Measurements from ENCODE around the gene ZBP1.

The ZBP1 gene

DNA sequence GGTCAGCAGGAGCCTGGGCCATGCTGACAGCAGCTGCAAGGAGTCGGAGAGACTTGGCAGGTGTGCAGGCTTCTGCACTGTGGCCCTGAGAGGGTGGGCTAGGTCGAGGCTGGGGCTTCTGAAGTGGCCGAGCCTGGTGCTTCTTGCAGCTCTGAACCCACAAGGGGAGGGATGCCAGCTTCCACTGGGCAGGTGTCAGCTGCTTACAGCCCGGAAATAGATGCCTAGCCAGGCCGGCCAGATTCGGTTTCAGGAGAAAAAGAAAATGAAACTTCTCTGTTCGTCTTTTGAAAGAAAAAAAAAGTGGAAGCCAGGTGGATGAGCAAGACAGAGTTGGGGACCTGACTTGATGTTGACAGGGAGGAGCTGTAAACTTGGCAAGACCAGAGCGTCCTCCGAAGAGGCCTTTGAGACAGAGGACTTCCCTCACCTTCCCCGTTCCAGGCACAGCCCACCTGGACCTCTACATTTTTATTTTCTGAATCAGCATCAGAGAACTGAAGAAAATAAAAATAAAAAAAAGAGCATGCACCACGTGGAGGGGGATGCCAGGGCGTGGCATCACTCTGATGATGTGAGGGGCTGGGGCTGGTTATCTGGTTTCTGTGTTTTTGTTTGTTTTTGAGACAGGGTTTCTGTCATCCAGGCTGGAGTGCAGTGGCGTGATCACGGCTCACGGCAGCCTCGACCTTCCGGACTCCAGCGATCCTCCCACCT lies at the start of gene ZBP1:
Gene ZBP1, minus strand, starts transcription at position 153 of the 717 bp plus-strand sequence. Its CDS starts 131 bp downstream, at position 22.
- TF ChIP-seq, protein P1, sequence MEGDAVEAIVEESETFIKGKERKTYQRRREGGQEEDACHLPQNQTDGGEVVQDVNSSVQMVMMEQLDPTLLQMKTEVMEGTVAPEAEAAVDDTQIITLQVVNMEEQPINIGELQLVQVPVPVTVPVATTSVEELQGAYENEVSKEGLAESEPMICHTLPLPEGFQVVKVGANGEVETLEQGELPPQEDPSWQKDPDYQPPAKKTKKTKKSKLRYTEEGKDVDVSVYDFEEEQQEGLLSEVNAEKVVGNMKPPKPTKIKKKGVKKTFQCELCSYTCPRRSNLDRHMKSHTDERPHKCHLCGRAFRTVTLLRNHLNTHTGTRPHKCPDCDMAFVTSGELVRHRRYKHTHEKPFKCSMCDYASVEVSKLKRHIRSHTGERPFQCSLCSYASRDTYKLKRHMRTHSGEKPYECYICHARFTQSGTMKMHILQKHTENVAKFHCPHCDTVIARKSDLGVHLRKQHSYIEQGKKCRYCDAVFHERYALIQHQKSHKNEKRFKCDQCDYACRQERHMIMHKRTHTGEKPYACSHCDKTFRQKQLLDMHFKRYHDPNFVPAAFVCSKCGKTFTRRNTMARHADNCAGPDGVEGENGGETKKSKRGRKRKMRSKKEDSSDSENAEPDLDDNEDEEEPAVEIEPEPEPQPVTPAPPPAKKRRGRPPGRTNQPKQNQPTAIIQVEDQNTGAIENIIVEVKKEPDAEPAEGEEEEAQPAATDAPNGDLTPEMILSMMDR (IDR thresholded peaks at IDR 0.05; ENCODE audit: control extremely low read depth, extremely low read depth, low read depth, missing control alignments), result no peak
- DNase-seq (ENCODE audit: extremely low spot score), result peak; percentile 85
- CTCF ChIA-PET, result interaction anchor here (0.9 to 2.0 kb wide), 9 partner anchors 9 to 590 kb away, joined by 3 to 6 read pairs (median 3); no protein-coding TSS in a partner anchor
- POLR2A ChIA-PET, result interaction anchor here (0.6 to 0.7 kb wide), 3 partner anchors 191 to 574 kb away, joined by 3 to 4 read pairs (median 3); no protein-coding TSS in a partner anchor

DNA sequence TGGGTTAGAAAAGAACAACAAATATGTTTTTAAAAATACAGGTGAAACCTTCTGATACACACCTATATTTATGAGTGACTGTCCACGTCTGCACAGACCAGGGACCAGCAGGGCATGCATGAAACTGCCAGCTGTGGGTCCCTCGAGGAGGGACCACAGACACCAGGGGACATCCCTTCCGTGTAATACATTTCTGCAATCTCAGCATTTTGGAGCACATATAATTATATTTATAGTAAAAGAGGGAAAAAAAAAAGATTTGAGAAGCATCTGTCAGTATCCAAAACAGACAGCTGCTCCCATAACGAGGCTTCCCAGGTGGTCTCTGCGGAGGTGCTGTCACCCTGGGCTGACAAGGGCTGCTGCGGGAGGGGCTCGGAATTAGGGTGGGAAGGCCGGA lies 49.4 kb upstream of the ZBP1 start:
- no peak for DNase-seq (ENCODE audit: extremely low spot score)
- ChIA-PET CTCF (interaction anchor here (1.0 kb wide), 1 partner anchor 13 kb away, joined by 3 read pairs; no protein-coding TSS in a partner anchor), POLR2A (no interaction called here)
- TF ChIP-seq, protein P1 (IDR thresholded peaks at IDR 0.05; ENCODE audit: control extremely low read depth, extremely low read depth, low read depth, missing control alignments), result no peak

GRCh38 chr20:57667924-57668782 lies 47.9 kb upstream of the ZBP1 start:
- ChIA-PET POLR2A (no interaction called here), CTCF (interaction anchor here (1.8 kb wide), 1 partner anchor 14 kb away, joined by 5 read pairs; no protein-coding TSS in a partner anchor)
- TF ChIP-seq, protein P1 (IDR thresholded peaks at IDR 0.05; ENCODE audit: control extremely low read depth, extremely low read depth, low read depth, missing control alignments), result no peak
- no peak for DNase-seq (ENCODE audit: extremely low spot score)

DNA sequence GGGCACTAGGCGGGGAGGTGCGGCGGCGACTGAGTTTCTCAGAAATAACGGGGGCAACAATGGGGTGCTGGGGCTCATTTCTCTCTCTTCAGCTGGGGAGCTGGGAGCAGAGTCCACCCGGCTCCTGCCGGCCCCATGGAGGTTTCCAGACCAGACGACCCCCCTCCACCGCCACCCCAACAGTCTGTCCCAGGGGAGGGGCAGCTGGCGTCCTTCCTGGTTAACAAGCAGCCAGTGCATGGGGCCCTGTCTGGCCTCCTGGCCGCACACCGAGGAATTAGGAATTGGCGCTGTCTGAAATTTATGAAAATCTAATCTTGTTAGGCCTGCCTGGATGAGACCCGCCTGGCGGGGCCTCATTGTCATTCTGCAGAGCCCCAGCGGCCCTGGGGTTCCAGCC lies 47.2 kb upstream of the ZBP1 start:
- ChIA-PET POLR2A (interaction anchor here (0.6 kb wide), 1 partner anchor 983 kb away, joined by 3 read pairs; no protein-coding TSS in a partner anchor), CTCF (interaction anchor here (1.8 kb wide), 1 partner anchor 15 kb away, joined by 5 read pairs; no protein-coding TSS in a partner anchor)
- no peak for DNase-seq (ENCODE audit: extremely low spot score)
- TF ChIP-seq, protein P1 (IDR thresholded peaks at IDR 0.05; ENCODE audit: control extremely low read depth, extremely low read depth, low read depth, missing control alignments), result no peak

- POLR2A ChIA-PET, result interaction anchor here (0.6 kb wide), 1 partner anchor 984 kb away, joined by 3 read pairs; no protein-coding TSS in a partner anchor
- TF ChIP-seq, protein P1 (IDR thresholded peaks at IDR 0.05; ENCODE audit: control extremely low read depth, extremely low read depth, low read depth, missing control alignments), result no peak
- CTCF ChIA-PET, result interaction anchor here (1.8 to 2.1 kb wide), 2 partner anchors 12 to 16 kb away, joined by 5 to 7 read pairs; no protein-coding TSS in a partner anchor
- DNase-seq (ENCODE audit: extremely low spot score), result no peak
Measured at GRCh38 chr20:57666834-57667157, 46.6 kb upstream of the ZBP1 start.

Data from GM10248 (cell line).